Stomach (tissue), 4 donors: ENCODE measurements around the gene ALK.

Source experiments
- CTCF ChIP-seq, 7 experiments: fragments of 450-650 bp in 4 of 7; fragments of 200-600 bp in 3 of 7; sonication (generic) in 3 of 7; IDR thresholded peaks; one replicate each; pipeline ENCODE4 v1.5.1; 2016 to 2019; ENCODE audit warnings: antibody characterized with exemption in 7 of 7, control low read depth in 2 of 7, mild to moderate bottlenecking in 1 of 7
- EP300 ChIP-seq: sonication (generic); formaldehyde crosslinking; IDR thresholded peaks from one replicate; pipeline ENCODE4 v1.6.1; 2017; ENCODE audit warnings: antibody characterized with exemption
- POLR2A ChIP-seq, 4 donors: fragments of 450-650 bp; IDR thresholded peaks; one replicate each; pipeline ENCODE4 v1.6.1; 2016; ENCODE audit warnings: antibody characterized with exemption in 4 of 4, control low read depth in 2 of 4, mild to moderate bottlenecking in 1 of 4, moderate library complexity in 1 of 4
- POLR2AphosphoS5 ChIP-seq, 3 donors: sonication (generic); formaldehyde crosslinking; IDR thresholded peaks; one replicate each; pipeline ENCODE4 v1.6.1; 2016; ENCODE audit warnings: antibody characterized with exemption in 3 of 3

GRCh38 chr2:29562319-29562718 lies 359.1 kb downstream of the ALK start:
- TF ChIP-seq POLR2AphosphoS5 (IDR thresholded peaks at IDR 0.05) (no peak), EP300 (no peak), POLR2A (IDR thresholded peaks at IDR 0.05) (no peak), CTCF (IDR thresholded peaks at IDR 0.05) (no peak)
